Prostate gland (tissue), 2 donors: Measurements from ENCODE around the gene HCCS. TPM values are rescaled to one million over a fixed set of nuclear protein-coding genes. Genes with fewer than 3 reads are reported as not detected.

ENCODE experiments used
- small RNA-seq, 2 donors: library from RNA; depleted of rRNA; stranded (forward); fragments of <200 nt; gene quantifications; one replicate each; pipeline ENCODE3, GENCODE V24; 2016
- total RNA-seq, 2 donors: library from RNA; depleted of rRNA; stranded (reverse); fragments of >200 nt; gene quantifications; one replicate each; pipeline ENCODE4 v1.1.0, GENCODE V29; 2016

Gene HCCS
- total RNA-seq, 2 donors from 2014 or later, result 8.6 to 17.6 TPM

Small RNA genes lying within 50 kb of the gene (small RNA-seq; reads per million reads assigned to genes)
- gene RF00019, result 0 reads per million in 2 donors
- gene RF02271, result 0 reads per million in 2 donors

Other genes with a start within 250 kb of the HCCS start
- gene AMELX, start 182.1 kb downstream of the HCCS start, total RNA-seq, result not detected